Cardiac septum (tissue), 1 donor: ENCODE results near the gene ATG5. TPM values are rescaled to one million over a fixed set of nuclear protein-coding genes. Genes with fewer than 3 reads are reported as not detected.
"Not testable (repeated sequence)": the region's sequence is repeated elsewhere in the genome, so short reads cannot be mapped to it uniquely, and the experiment has no call there.

Source experiments
- DNase-seq: peaks from one replicate; pipeline ENCODE4 v3.0.0-alpha.2; 2020; ENCODE audit warnings: low spot score
- intact Hi-C: fragments of 100-400 bp; cut with DNase I; formaldehyde crosslinking; loops from one replicate; pipeline ENCODE4 v1.14.0; 2022
- total RNA-seq: library from RNA; stranded (reverse); fragmentation: NEBNext Ultra II Directional; extraction: Animal tissue kit (Norgen Biotek cat#: 25700); gene quantifications from one replicate; pipeline ENCODE4 v1.2.1, GENCODE V29; 2021
- donor health status: DM: no; HTN: no; CAD: no.

ATG5 gene
- total RNA-seq, 1 donor from 2014 or later: 14.6 TPM

GRCh38 chr6:106163966-106164877 lies 161.3 kb downstream of the ATG5 start:
- intact Hi-C loops: no loop called here
- no peak for DNase-seq

GRCh38 chr6:106163446-106163965 lies 162.1 kb downstream of the ATG5 start:
- intact Hi-C loops: no loop called here
- DNase-seq: no peak

GRCh38 chr6:106162921-106163320 lies 162.6 kb downstream of the ATG5 start:
- DNase-seq: no peak
- intact Hi-C loops: no loop called here

- DNase-seq: no peak
- intact Hi-C loops: no loop called here
Observed at GRCh38 chr6:106161893-106162292, 163.7 kb downstream of the ATG5 start.

GRCh38 chr6:106161311-106161874 lies 164.2 kb downstream of the ATG5 start:
- intact Hi-C loops: no loop called here
- DNase-seq: no peak

- intact Hi-C loops: no loop called here
- DNase-seq: no peak
Observed at GRCh38 chr6:106160189-106160588, 165.4 kb downstream of the ATG5 start.

- intact Hi-C loops: no loop called here
- DNase-seq: no peak
Observed at GRCh38 chr6:106159531-106159940, 166.0 kb downstream of the ATG5 start.

- intact Hi-C loops: no loop called here
Observed at GRCh38 chr6:106158816-106159215, 166.7 kb downstream of the ATG5 start.

GRCh38 chr6:106156863-106157262 lies 168.7 kb downstream of the ATG5 start:
- DNase-seq: no peak
- intact Hi-C loops: no loop called here

More at GRCh38 chr6:106158816-106159215, 166.7 kb downstream of the ATG5 start:
- DNase-seq: no peak

- intact Hi-C loops: no loop called here
- DNase-seq: no peak
Observed at GRCh38 chr6:106156413-106156812, 169.1 kb downstream of the ATG5 start.

- intact Hi-C loops: no loop called here
- no peak for DNase-seq
Observed at GRCh38 chr6:106155219-106155830, 170.2 kb downstream of the ATG5 start.

- no peak for DNase-seq
- intact Hi-C loops: no loop called here
Observed at GRCh38 chr6:106154326-106154725, 171.2 kb downstream of the ATG5 start.

GRCh38 chr6:106152952-106153351 lies 172.6 kb downstream of the ATG5 start:
- no peak for DNase-seq
- intact Hi-C loops: no loop called here

- DNase-seq, intact Hi-C loops: not testable (repeated sequence)
Observed at GRCh38 chr6:106152476-106152875, 173.1 kb downstream of the ATG5 start.

GRCh38 chr6:106149472-106150069 lies 176.0 kb downstream of the ATG5 start:
- intact Hi-C loops: no loop called here

GRCh38 chr6:106147476-106147875 lies 178.1 kb downstream of the ATG5 start:
- DNase-seq: no peak
- intact Hi-C loops: no loop called here

More at GRCh38 chr6:106149472-106150069, 176.0 kb downstream of the ATG5 start:
- no peak for DNase-seq

- no peak for DNase-seq
- intact Hi-C loops: no loop called here
Observed at GRCh38 chr6:106146852-106147351, 178.7 kb downstream of the ATG5 start.

GRCh38 chr6:106145741-106146227 lies 179.8 kb downstream of the ATG5 start:
- intact Hi-C loops: no loop called here
- no peak for DNase-seq

- DNase-seq: no peak
- intact Hi-C loops: no loop called here
Observed at GRCh38 chr6:106145144-106145543, 180.4 kb downstream of the ATG5 start.

GRCh38 chr6:106143665-106144064 lies 181.9 kb downstream of the ATG5 start:
- intact Hi-C loops: no loop called here

More at GRCh38 chr6:106143665-106144064, 181.9 kb downstream of the ATG5 start:
- no peak for DNase-seq
